Endodermal cell (in vitro differentiated cells): ENCODE results near the gene CTIF. TPM values are rescaled to one million over a fixed set of nuclear protein-coding genes. Genes with fewer than 3 reads are reported as not detected.

Source experiments
- DNase-seq: peaks from one replicate; pipeline ENCODE4 v3.0.0-alpha.2; 2017
- H3K27ac ChIP-seq: 2 replicates; pipeline ENCODE4 v1.5.1; 2013; ENCODE audit warnings: mild to moderate bottlenecking, low read depth, low read length, moderate library complexity
- H3K27me3 ChIP-seq: 2 replicates; pipeline ENCODE4 v1.6.1; 2013; ENCODE audit warnings: mild to moderate bottlenecking, low read length, moderate library complexity; ENCODE audit not compliant: insufficient read depth, control insufficient read depth, poor library complexity, severe bottlenecking
- H3K36me3 ChIP-seq: 2 replicates; pipeline ENCODE4 v1.7.0; 2013; ENCODE audit warnings: mild to moderate bottlenecking, low read length, moderate library complexity; ENCODE audit not compliant: control insufficient read depth, insufficient read depth
- H3K4me1 ChIP-seq: one replicate; pipeline ENCODE4 v1.7.0; 2013; ENCODE audit warnings: low read length; ENCODE audit not compliant: control insufficient read depth, insufficient read depth
- H3K4me3 ChIP-seq: 2 replicates; pipeline ENCODE4 v1.5.1; 2013; ENCODE audit warnings: mild to moderate bottlenecking, low read length, moderate library complexity
- H3K9ac ChIP-seq: 2 replicates; pipeline ENCODE4 v1.6.1; 2013; ENCODE audit warnings: mild to moderate bottlenecking, low read length, moderate library complexity; ENCODE audit not compliant: poor library complexity, severe bottlenecking; ENCODE audit errors: extremely low read depth
- H3K9me3 ChIP-seq: 2 replicates; pipeline ENCODE4 v1.6.1; 2013; ENCODE audit warnings: mild to moderate bottlenecking, low read length, moderate library complexity; ENCODE audit not compliant: control insufficient read depth
- H3K27ac Mint-ChIP-seq: 2 replicates; pipeline ENCODE4 v1.8.0; 2020; ENCODE audit warnings: mixed read lengths
- H3K27me3 Mint-ChIP-seq: 2 replicates; pipeline ENCODE4 v1.8.0; 2021; ENCODE audit warnings: mild to moderate bottlenecking, mixed read lengths; ENCODE audit not compliant: insufficient read depth
- H3K36me3 Mint-ChIP-seq: 2 replicates; pipeline ENCODE4 v1.8.0; 2020; ENCODE audit warnings: low read depth, mixed read lengths
- H3K4me1 Mint-ChIP-seq: 2 replicates; pipeline ENCODE4 v1.8.0; 2020; ENCODE audit warnings: mixed read lengths
- H3K4me3 Mint-ChIP-seq: 2 replicates; pipeline ENCODE4 v1.8.0; 2020; ENCODE audit warnings: mild to moderate bottlenecking, moderate library complexity, mixed read lengths
- H3K9me3 Mint-ChIP-seq: 2 replicates; pipeline ENCODE4 v1.8.0; 2020; ENCODE audit warnings: mild to moderate bottlenecking, mixed read lengths
- CTCF ChIP-seq: fragments of 200-600 bp; sonication (generic); conservative IDR thresholded peaks from 2 replicates; pipeline ENCODE4 v1.5.0; 2021; ENCODE audit warnings: antibody characterized with exemption, mild to moderate bottlenecking
- WGBS, 2 experiments: methylation state at CpG; one replicate each; pipeline versions ENCODE4 v1.1.5 to v1.1.7; 2013; ENCODE audit warnings: missing lambda C conversion rate in 2 of 2, mixed read lengths in 1 of 2; ENCODE audit not compliant: insufficient coverage in 1 of 2, insufficient read length in 1 of 2; 5-methylcytosine and 5-hydroxymethylcytosine counted together
- total RNA-seq, 2 donors: library from RNA; stranded (reverse); fragmentation: NEBNext Ultra II Directional in 1 of 2; extraction: Animal tissue kit (Norgen Biotek cat#: 25700) in 1 of 2; gene quantifications; 2 replicates in 1 of 2; 3 replicates in 1 of 2; pipeline ENCODE4 v1.2.1, GENCODE V29; 2021

The CTIF gene
- total RNA-seq, 2 donors from 2014 or later = 33.8 to 41.6 TPM

DNA sequence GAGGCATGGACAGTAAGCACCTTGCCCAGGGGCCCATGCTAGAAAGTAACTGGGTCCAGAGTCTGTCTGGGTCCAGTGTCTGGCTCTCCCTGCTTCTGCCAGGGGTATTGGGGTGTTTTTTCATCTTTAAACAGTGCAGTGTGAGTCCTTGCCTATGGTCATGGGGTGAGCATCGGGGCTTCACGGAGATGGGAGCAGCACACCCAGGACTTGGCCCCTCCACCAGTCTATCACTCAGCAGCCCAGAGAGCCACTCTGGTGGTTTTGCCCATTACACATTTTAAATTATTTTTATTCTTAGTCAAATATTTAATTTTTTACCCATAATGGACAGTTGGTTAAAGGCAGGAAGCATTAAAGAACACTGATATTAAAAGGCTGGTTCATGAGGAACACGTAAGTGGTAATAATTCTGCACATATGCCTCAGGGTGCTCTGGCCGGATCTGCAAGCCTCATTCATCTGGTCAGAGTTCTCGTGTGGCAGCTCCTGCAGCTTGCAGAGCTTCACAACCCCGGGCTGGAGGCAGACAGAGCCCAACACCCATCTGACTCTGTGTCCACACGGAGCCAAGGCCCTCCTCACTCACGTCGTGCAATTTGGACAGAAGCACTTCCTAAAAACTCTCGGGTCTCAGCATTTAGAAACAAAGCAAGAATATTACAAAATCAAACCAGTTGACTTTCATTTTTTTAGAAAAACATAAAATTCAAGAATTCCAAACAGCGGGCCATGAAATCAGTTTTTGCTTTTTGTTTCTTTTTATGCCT lies 204.1 kb downstream of the CTIF start:
- H3K27ac Mint-ChIP-seq = no peak overlapping the region
- H3K4me3 ChIP-seq = no peak overlapping the region
- no peak overlapping the region for H3K27ac ChIP-seq
- H3K27me3 ChIP-seq = no peaks in the 10 kb centered on the region
- H3K4me1 Mint-ChIP-seq = no peaks in the 10 kb centered on the region
- no peaks in the 10 kb centered on the region for H3K9me3 ChIP-seq
- H3K9me3 Mint-ChIP-seq = no peaks in the 10 kb centered on the region
- H3K4me1 ChIP-seq = no peaks in the 10 kb centered on the region
- no peak overlapping the region for H3K4me3 Mint-ChIP-seq
- no peaks in the 10 kb centered on the region for H3K27me3 Mint-ChIP-seq
- H3K36me3 Mint-ChIP-seq = no peaks in the 10 kb centered on the region
- no peak for DNase-seq
- H3K9ac ChIP-seq = no peak overlapping the region
- 83 to 93% methylated on average over 10 to 11 of the region's 11 CpGs for WGBS, 2 experiments
- no peaks in the 10 kb centered on the region for H3K36me3 ChIP-seq
- no peak for TF ChIP-seq CTCF

DNA sequence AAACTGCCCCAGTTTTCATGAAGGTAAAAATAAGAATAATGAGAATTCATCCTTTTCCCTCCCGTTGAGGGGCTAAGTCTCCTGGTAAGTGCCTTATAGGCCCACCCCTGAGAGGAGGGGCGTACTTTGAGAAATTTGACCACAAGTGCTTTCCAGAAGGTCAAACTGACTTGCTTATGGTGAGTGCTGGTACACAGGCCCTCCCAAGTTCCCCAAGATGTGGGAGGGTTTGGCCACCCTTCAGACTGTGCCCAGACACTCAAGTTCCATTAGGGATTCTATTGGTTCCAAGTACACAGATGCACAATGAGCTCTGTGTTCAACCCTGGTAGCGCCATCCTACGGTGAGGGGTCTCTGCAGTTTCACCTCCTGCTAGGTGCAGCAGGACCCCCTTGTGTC lies 205.1 kb downstream of the CTIF start:
- H3K9me3 ChIP-seq = no peaks in the 10 kb centered on the region
- no peaks in the 10 kb centered on the region for H3K4me1 ChIP-seq
- H3K27ac ChIP-seq = no peak overlapping the region
- DNase-seq = no peak
- H3K27me3 Mint-ChIP-seq = no peaks in the 10 kb centered on the region
- no peak overlapping the region for H3K9ac ChIP-seq
- no peaks in the 10 kb centered on the region for H3K4me1 Mint-ChIP-seq
- H3K27me3 ChIP-seq = no peaks in the 10 kb centered on the region
- WGBS, 2 experiments = 85 to 95% methylated on average over 4 of the region's 4 CpGs
- no peak for TF ChIP-seq CTCF
- no peak overlapping the region for H3K27ac Mint-ChIP-seq
- H3K4me3 Mint-ChIP-seq = no peak overlapping the region
- no peaks in the 10 kb centered on the region for H3K36me3 Mint-ChIP-seq
- no peaks in the 10 kb centered on the region for H3K36me3 ChIP-seq
- no peaks in the 10 kb centered on the region for H3K9me3 Mint-ChIP-seq
- no peak overlapping the region for H3K4me3 ChIP-seq

DNA sequence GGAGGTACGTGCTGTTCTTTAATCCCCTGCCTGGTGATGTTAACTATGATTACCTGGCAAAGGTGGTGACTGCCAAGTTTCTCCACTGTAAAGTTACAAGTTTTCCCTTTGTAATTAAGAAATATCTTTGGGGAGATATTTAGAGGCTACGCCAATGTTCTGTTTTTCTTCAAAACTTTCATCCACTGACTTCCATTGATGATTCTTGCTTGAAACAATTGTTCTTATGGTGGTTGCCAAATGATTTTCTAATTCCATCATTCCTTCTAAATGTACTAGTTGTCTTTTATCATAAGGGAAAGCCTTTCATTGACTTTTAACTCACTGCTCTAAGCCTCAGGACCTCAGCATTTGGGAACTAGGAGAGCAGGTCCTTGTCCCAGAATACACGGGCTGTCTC lies 206.5 kb downstream of the CTIF start:
- no peaks in the 10 kb centered on the region for H3K9me3 ChIP-seq
- H3K36me3 ChIP-seq = no peaks in the 10 kb centered on the region
- no peak for TF ChIP-seq CTCF
- no peaks in the 10 kb centered on the region for H3K9me3 Mint-ChIP-seq
- H3K4me1 ChIP-seq = no peaks in the 10 kb centered on the region
- H3K36me3 Mint-ChIP-seq = no peaks in the 10 kb centered on the region
- no peaks in the 10 kb centered on the region for H3K27me3 Mint-ChIP-seq
- H3K4me1 Mint-ChIP-seq = no peaks in the 10 kb centered on the region
- H3K9ac ChIP-seq = no peak overlapping the region
- H3K4me3 ChIP-seq = no peak overlapping the region
- 92% methylated on average over 2 to 3 of the region's 3 CpGs for WGBS, 2 experiments
- no peak for DNase-seq
- H3K4me3 Mint-ChIP-seq = no peak overlapping the region
- H3K27ac Mint-ChIP-seq = no peak overlapping the region
- H3K27ac ChIP-seq = no peak overlapping the region
- no peaks in the 10 kb centered on the region for H3K27me3 ChIP-seq
